Astrocyte of the spinal cord (primary cell): Measurements from ENCODE around the gene SYT3.

Source experiments
- DNase-seq: peaks from one replicate; pipeline ENCODE4 v3.0.0; 2011; ENCODE audit warnings: low read depth, low spot score
- H3K4me3 ChIP-seq: 2 replicates; pipeline ENCODE4 v1.5.1; 2011; ENCODE audit warnings: low read depth, mild to moderate bottlenecking, low read length, moderate library complexity
- in situ Hi-C: cut with HindIII; loops from 2 replicates; pipeline ENCODE4 v1.10.0; 2017; ENCODE audit warnings: low sequenced_read_pairs
- TF ChIP-seq, protein P1 (sequence below): IDR thresholded peaks from 2 replicates; pipeline ENCODE4 v1.5.1; 2012; ENCODE audit warnings: low read depth, mild to moderate bottlenecking, low read length, inconsistent platforms

Gene SYT3

DNA sequence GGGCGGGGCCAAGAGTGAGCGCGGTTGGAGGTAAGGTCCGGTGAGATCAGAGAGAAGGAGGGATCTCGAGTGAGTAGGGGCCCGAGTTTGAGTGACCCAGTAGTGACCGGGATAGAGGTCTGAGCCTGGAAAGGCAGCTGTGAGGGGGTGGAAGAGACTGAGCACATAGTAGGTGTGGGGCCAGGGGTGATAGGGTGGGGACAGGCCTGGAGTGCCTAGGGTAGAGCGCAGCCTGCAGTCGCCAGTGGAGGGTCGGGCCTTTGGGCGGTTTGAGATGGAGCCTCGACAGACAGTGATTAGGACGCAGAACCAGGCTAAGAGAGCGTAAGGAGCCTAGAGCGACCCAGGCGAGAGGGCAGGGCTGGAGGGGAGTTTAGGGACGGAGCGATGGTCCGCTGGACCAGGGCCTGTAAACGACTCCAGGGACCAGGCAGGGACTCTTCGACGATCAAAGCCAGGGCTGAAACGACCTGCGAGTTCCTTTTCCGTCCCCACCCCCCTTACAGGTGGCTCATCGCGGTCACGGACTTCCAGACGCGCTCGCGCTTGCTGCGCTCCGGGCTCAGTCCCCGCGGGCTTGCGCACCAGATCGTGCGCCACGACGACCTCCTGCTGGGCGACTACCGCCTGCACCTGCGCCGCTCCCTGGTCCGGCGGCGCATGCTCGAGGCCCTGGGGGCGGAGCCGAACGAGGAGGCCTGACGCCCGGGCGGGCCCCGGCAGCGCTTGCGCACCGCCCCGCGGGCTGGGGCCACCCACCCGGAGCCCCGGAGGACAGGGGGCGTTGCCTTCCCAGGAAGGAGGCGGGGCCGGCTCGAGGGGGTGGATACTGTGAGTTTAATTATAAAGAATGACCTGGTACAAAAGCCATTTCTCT lies 19.0 kb upstream of the SYT3 start:
- peak overlapping the region; percentile 17 for H3K4me3 ChIP-seq
- TF ChIP-seq, protein P1, sequence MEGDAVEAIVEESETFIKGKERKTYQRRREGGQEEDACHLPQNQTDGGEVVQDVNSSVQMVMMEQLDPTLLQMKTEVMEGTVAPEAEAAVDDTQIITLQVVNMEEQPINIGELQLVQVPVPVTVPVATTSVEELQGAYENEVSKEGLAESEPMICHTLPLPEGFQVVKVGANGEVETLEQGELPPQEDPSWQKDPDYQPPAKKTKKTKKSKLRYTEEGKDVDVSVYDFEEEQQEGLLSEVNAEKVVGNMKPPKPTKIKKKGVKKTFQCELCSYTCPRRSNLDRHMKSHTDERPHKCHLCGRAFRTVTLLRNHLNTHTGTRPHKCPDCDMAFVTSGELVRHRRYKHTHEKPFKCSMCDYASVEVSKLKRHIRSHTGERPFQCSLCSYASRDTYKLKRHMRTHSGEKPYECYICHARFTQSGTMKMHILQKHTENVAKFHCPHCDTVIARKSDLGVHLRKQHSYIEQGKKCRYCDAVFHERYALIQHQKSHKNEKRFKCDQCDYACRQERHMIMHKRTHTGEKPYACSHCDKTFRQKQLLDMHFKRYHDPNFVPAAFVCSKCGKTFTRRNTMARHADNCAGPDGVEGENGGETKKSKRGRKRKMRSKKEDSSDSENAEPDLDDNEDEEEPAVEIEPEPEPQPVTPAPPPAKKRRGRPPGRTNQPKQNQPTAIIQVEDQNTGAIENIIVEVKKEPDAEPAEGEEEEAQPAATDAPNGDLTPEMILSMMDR, result no peak
- in situ Hi-C loops, result no loop called here
- DNase-seq, result peak; percentile 3

DNA sequence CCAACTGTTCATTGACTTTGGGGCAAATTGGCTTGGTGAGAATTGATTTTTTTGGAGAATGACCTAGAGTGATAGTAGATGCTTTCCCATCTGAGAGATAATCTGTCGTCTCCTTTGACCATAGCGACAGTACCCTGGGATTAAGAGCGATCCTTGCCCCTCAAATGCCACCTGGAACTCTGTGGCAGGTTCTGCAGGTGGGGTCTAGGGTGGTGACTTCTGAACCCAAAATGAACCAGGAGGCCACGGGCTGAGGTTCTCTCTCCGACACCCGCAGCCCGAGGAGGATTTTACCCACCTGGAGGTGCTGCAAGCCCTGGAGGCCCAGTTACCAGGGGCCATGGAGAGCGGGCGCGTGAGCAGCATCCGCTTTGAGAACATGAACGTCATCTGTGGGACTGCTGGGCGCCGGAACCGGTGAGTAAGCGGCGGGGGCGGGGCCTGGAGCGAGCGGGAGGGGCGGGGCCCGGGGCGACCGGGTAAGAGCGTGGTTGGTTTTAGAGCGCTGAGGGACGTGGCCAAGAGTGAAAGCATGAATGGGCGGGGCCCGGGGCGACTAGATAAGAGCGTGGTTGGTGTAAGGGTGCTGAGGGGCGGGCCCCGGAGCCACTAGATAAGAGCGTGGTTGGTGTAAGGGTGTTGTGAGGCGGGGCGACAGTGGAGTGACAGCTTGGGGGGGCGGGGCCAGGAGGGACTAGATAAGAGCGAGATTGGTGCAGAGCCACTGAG lies 18.2 kb upstream of the SYT3 start:
- in situ Hi-C loops, result no loop called here
- TF ChIP-seq, protein P1, result no peak
- no peak overlapping the region for H3K4me3 ChIP-seq
- peak; percentile 88 for DNase-seq

DNA sequence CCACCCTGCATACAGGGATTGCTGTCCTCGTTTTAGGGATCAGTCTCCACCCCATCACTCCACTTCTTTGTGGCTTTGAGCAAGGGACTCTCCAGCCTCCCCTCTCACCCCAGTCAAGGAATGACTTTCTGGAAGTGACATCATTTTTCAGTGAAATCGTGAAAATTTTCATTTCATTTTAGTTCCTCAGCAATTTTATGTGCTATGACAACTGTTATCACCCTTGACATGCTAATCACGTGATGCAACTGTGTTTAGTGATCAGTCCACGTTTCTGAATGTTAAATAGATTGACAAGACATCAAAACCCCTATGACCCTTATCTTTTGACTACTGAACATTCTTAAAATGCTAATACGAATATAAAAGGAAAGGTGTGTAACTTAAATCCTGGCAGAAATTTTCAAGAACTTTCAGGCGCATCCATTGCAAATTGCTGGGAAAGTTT lies 17.6 kb upstream of the SYT3 start:
- in situ Hi-C loops, result no loop called here
- H3K4me3 ChIP-seq, result no peak overlapping the region
- TF ChIP-seq, protein P1, result no peak
- no peak for DNase-seq

DNA sequence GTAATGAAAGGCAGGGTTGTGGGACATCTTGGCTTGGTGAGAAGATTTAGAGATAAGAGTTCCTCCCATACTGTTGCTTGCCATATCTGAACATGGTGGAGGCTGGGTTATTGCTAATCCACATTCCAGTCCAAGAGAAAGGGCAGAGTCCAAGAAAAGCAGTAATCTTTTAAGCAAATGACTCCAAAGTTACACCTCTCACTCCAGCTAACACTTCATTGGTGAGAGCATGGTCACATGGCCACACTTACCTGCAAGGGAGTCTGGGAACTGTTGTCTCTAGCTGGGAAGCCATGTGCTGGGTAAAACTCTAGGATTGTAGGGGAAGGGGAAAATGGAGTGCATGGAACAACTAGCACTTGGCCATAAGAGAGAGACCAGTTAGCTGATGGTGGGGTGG lies 15.2 kb upstream of the SYT3 start:
- in situ Hi-C loops, result no loop called here
- no peak for DNase-seq
- TF ChIP-seq, protein P1, result no peak
- H3K4me3 ChIP-seq, result no peak overlapping the region

DNA sequence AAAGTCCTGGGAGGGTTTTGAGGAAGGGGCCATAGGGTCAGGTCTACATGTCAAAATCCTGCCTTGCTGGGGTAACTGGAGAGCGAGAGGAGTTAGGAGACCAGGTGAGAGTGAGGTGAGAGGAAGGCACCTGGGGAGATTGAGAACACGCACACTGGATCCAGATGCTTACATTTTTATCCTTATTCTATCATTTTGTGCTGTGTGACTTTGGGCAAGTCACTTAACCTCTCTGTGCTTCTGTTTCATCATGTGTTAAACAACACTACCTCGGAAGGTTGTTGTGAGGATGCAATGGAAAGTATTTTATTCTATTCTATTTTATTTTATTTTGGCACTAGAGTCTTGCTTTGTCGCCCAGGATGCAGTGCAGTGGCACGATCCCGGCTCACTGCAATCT lies 13.0 kb upstream of the SYT3 start:
- TF ChIP-seq, protein P1, result no peak
- in situ Hi-C loops, result no loop called here
- DNase-seq, result no peak
- H3K4me3 ChIP-seq, result no peak overlapping the region

DNA sequence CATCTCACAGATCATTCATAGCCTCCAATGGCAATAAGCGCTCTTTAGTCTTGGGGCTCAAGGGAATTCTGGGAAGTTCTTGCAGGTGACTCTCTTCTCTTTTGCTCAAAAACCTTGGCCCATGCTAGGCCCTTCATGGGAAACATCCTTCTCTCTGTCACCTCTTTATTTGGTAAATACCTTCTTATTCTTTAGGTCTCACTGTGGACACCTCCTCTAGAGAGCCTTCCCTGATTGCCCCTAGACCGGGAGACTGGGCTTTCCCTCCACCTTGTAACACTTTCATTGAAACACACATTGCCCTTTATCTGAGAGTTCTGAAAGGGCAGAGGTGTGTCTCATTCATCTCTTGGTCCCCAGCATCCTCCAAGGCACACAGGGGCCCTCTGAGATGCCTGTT lies 11.5 kb upstream of the SYT3 start:
- in situ Hi-C loops, result no loop called here
- H3K4me3 ChIP-seq, result no peak overlapping the region
- TF ChIP-seq, protein P1, result no peak
- no peak for DNase-seq
